Common myeloid progenitor, CD34-positive (primary cell): Measurements from ENCODE around the gene PXYLP1.

Experiments used
- CTCF ChIA-PET: fragments of 350-600 bp; sonication (Branson Sonifier 250); formaldehyde crosslinking; loops from one replicate; lab custom pipeline; 2021; ENCODE audit warnings: antibody characterized with exemption; lab: Charles Lee
- POLR2A ChIA-PET: fragments of 350-600 bp; sonication (Branson Sonifier 250); formaldehyde crosslinking; loops from one replicate; lab custom pipeline; 2021; ENCODE audit warnings: antibody characterized with exemption; lab: Charles Lee
- DNase-seq, 3 donors: peaks; one replicate each; pipeline versions ENCODE4 v3.0.0 to v3.0.0-alpha.2; 2013
- H3K27ac ChIP-seq, 2 experiments: 1 replicate in 1 of 2; 2 replicates in 1 of 2; pipeline ENCODE4 v1.7.0; 2013; ENCODE audit warnings: inconsistent platforms in 2 of 2, low read length in 2 of 2, mild to moderate bottlenecking in 2 of 2, low read depth in 1 of 2, moderate library complexity in 1 of 2; ENCODE audit not compliant: severe bottlenecking in 2 of 2, insufficient read depth in 1 of 2, poor library complexity in 1 of 2
- H3K27me3 ChIP-seq, 5 experiments: replicated peaks in 2 of 5; 1 replicate in 3 of 5; 2 replicates in 2 of 5; pipeline versions ENCODE4 v1.6.1 to v1.7.0; 2013; ENCODE audit warnings: low read length in 4 of 5, mild to moderate bottlenecking in 2 of 5, moderate library complexity in 2 of 5, inconsistent platforms in 1 of 5; ENCODE audit not compliant: insufficient read depth in 5 of 5, control insufficient read depth in 4 of 5
- H3K36me3 ChIP-seq, 4 experiments: 1 replicate in 2 of 4; 2 replicates in 2 of 4; pipeline versions ENCODE4 v1.6.1 to v1.7.0; 2013; ENCODE audit warnings: low read length in 3 of 4, control low read depth in 1 of 4, mild to moderate bottlenecking in 1 of 4; ENCODE audit not compliant: control insufficient read depth in 4 of 4, insufficient read depth in 4 of 4
- H3K4me1 ChIP-seq, 4 experiments: 1 replicate in 3 of 4; 2 replicates in 1 of 4; pipeline versions ENCODE4 v1.6.1 to v1.7.1; 2013; ENCODE audit warnings: low read length in 3 of 4, mild to moderate bottlenecking in 3 of 4, control low read depth in 1 of 4, inconsistent platforms in 1 of 4, moderate library complexity in 1 of 4; ENCODE audit not compliant: control insufficient read depth in 4 of 4, insufficient read depth in 4 of 4; ENCODE audit errors: control extremely low read depth in 1 of 4
- H3K4me3 ChIP-seq, 7 experiments: 1 replicate in 4 of 7; 2 replicates in 3 of 7; pipeline versions ENCODE4 v1.5.1 to v1.7.0; 2013; ENCODE audit warnings: mild to moderate bottlenecking in 7 of 7, low read length in 6 of 7, moderate library complexity in 6 of 7, inconsistent platforms in 2 of 7, low read depth in 2 of 7, control low read depth in 1 of 7; ENCODE audit not compliant: insufficient read depth in 4 of 7, control insufficient read depth in 1 of 7; ENCODE audit errors: extremely low read depth in 1 of 7
- H3K9me3 ChIP-seq, 5 experiments: 1 replicate in 4 of 5; 2 replicates in 1 of 5; pipeline versions ENCODE4 v1.6.1 to v1.7.1; 2013; ENCODE audit warnings: low read length in 4 of 5, mild to moderate bottlenecking in 2 of 5, inconsistent platforms in 1 of 5, low read depth in 1 of 5, moderate library complexity in 1 of 5; ENCODE audit not compliant: control insufficient read depth in 4 of 5, insufficient read depth in 2 of 5; ENCODE audit errors: control extremely low read depth in 1 of 5
- WGBS: methylation state at CpG from one replicate; pipeline ENCODE4 v1.1.5; 2013; ENCODE audit not compliant: insufficient coverage; 5-methylcytosine and 5-hydroxymethylcytosine counted together

Gene PXYLP1

DNA sequence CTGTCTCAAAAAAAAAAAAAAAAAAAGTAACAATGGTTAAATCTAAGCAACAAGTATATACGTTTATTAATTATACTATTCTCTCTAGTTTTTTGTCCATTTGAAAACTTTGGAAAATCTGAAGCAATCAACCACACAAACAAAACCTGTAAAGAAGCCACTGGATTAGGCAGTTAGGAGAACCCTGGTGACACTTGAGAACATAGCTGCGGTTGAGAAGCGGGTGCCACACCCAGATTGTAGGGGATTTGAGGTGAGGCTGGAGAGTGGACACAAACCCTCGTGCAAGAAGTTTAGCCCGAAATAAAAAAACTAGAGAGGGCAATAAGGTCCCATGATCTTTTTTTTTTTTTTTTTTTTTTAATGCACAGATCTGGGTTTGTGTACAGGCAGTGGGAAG is 110.8 kb downstream of the PXYLP1 start:
- ChIA-PET POLR2A (no interaction called here), CTCF (interaction anchor here (0.7 kb wide), 1 partner anchor 9 kb away, joined by 4 read pairs; no protein-coding TSS in a partner anchor)
- DNase-seq = no peak
- Histone ChIP-seq H3K36me3 (no peaks in the 10 kb centered on the region), H3K4me1 (no peaks in the 10 kb centered on the region), H3K27ac (no peak overlapping the region), H3K9me3 (peaks cover 0 to 1% (median 0%) of the 10 kb centered on the region in 5 experiments), H3K4me3 (no peak overlapping the region), H3K27me3 (no peaks in the 10 kb centered on the region)
- WGBS = 93% methylated on average over 3 of the region's 5 CpGs

DNA sequence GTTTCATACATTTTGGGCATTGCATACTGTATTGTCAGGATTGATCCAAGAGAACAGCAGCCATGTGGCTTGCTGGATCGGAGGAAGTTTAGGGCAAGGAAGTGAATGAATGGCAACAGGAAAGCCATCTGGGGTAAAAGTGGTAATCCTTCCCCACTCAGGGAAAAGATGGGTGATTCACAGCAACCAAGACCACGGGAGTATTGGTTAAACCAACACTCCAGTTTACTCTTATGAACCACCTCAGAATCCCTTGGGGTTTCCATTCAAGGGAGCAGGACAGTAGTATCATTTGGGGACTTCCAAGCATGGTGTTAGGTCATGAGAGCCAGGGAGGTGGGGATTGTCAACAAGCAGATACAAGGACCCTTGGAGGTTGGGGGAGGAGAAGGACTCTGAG is 111.5 kb downstream of the PXYLP1 start:
- CTCF ChIA-PET = interaction anchor here (0.7 kb wide), 1 partner anchor 8 kb away, joined by 4 read pairs; no protein-coding TSS in a partner anchor
- H3K36me3 ChIP-seq = no peaks in the 10 kb centered on the region
- H3K27me3 ChIP-seq = no peaks in the 10 kb centered on the region
- H3K9me3 ChIP-seq = peaks cover 0 to 1% (median 0%) of the 10 kb centered on the region in 5 experiments
- H3K4me1 ChIP-seq = no peaks in the 10 kb centered on the region
- no peak overlapping the region for H3K4me3 ChIP-seq
- 80% methylated on average over 1 of the region's 2 CpGs for WGBS
- POLR2A ChIA-PET = no interaction called here
- no peak for DNase-seq
- H3K27ac ChIP-seq = no peak overlapping the region

DNA sequence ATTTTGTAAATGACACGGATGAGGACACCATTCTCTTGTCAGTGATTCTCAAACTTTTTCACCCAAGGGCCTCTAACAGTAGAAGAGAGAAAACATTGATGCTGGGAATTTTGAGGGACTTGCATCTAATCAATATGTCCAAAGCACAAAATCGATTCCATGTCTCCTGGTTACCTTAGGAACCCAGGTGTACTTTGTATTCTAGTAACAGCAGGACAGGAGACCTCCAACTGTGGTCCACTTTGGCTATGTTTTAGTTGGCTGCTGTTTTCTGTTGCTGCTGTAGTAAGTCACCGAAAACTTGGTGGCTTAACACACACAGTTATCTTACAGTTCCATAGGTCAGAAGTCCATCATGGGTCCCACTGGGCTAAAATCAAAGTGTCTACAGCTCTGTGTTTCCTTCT is 112.2 kb downstream of the PXYLP1 start:
- Histone ChIP-seq H3K4me3 (no peak overlapping the region), H3K27me3 (no peaks in the 10 kb centered on the region), H3K4me1 (no peaks in the 10 kb centered on the region), H3K36me3 (no peaks in the 10 kb centered on the region), H3K27ac (no peak overlapping the region), H3K9me3 (peaks cover 0 to 1% (median 0%) of the 10 kb centered on the region in 5 experiments)
- CTCF ChIA-PET = no interaction called here
- DNase-seq = no peak
- POLR2A ChIA-PET = no interaction called here
- 100% methylated on average over 3 of the region's 3 CpGs for WGBS
